ENCODE results near the gene AKAP6.

The AKAP6 gene

GRCh38 chr14:32422440-32422839 lies 93.3 kb downstream of the AKAP6 start:
- Histone ChIP-seq H3K4me2 (ENCODE audit: low read length) (no peak overlapping the region), H3K4me3 (ENCODE audit: low read length) (no peak overlapping the region), H3K79me2 (ENCODE audit: control insufficient read depth, low read length) (no peaks in the 10 kb centered on the region), H3K27me3 (ENCODE audit: control insufficient read depth, low read length) (no peaks in the 10 kb centered on the region), H4K20me1 (ENCODE audit: control insufficient read depth, insufficient read depth, low read depth, low read length) (no peaks in the 10 kb centered on the region), H3K9me3 (ENCODE audit: control insufficient read depth, insufficient read depth, low read length) (no peaks in the 10 kb centered on the region), H3K4me1 (ENCODE audit: control insufficient read depth, low read length) (no peaks in the 10 kb centered on the region), H3K27ac (ENCODE audit: low read depth, low read length) (no peak overlapping the region), H3K36me3 (ENCODE audit: control insufficient read depth, low read length) (no peaks in the 10 kb centered on the region), H3K9me2 (replicated peaks; ENCODE audit: control insufficient read depth, low read length) (no peaks in the 10 kb centered on the region), H3F3A (ENCODE audit: control insufficient read depth, insufficient read depth) (no peaks in the 10 kb centered on the region)
- TF ChIP-seq, protein P1, sequence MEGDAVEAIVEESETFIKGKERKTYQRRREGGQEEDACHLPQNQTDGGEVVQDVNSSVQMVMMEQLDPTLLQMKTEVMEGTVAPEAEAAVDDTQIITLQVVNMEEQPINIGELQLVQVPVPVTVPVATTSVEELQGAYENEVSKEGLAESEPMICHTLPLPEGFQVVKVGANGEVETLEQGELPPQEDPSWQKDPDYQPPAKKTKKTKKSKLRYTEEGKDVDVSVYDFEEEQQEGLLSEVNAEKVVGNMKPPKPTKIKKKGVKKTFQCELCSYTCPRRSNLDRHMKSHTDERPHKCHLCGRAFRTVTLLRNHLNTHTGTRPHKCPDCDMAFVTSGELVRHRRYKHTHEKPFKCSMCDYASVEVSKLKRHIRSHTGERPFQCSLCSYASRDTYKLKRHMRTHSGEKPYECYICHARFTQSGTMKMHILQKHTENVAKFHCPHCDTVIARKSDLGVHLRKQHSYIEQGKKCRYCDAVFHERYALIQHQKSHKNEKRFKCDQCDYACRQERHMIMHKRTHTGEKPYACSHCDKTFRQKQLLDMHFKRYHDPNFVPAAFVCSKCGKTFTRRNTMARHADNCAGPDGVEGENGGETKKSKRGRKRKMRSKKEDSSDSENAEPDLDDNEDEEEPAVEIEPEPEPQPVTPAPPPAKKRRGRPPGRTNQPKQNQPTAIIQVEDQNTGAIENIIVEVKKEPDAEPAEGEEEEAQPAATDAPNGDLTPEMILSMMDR (IDR thresholded peaks at IDR 0.05; ENCODE audit: low read depth, low read length, poor library complexity, severe bottlenecking), result no peak
- TF ChIP-seq EZH2phosphoT487 (IDR thresholded peaks at IDR 0.05; ENCODE audit: borderline replicate concordance, low read length), result no peak

DNA sequence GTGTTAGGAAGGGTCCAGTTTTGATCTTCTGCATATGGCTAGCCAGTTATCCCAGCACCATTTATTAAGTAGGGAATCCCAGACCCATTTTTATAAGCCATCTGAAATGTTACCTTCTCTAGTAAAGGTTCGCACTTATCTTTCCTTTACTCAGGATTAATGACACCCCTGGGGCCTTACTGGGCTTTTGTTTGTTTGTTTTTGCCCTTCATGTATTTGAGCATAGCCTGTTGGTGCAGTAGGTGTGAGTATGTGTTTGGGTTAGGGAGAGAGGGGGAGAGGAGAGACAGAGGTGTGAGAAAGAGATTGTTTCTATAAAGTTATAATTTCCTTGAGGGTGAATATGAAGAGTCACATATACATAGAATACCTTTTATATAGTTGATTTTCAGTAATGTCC lies 96.9 kb downstream of the AKAP6 start:
- Histone ChIP-seq H3K4me3 (ENCODE audit: low read length) (no peak overlapping the region), H3K4me1 (ENCODE audit: control insufficient read depth, low read length) (no peaks in the 10 kb centered on the region), H4K20me1 (ENCODE audit: control insufficient read depth, insufficient read depth, low read depth, low read length) (no peaks in the 10 kb centered on the region), H3K79me2 (ENCODE audit: control insufficient read depth, low read length) (no peaks in the 10 kb centered on the region), H3K36me3 (ENCODE audit: control insufficient read depth, low read length) (no peaks in the 10 kb centered on the region), H3K4me2 (ENCODE audit: low read length) (no peak overlapping the region), H3K9me2 (replicated peaks; ENCODE audit: control insufficient read depth, low read length) (no peaks in the 10 kb centered on the region), H3F3A (ENCODE audit: control insufficient read depth, insufficient read depth) (no peaks in the 10 kb centered on the region), H3K9me3 (ENCODE audit: control insufficient read depth, insufficient read depth, low read length) (no peaks in the 10 kb centered on the region), H3K27ac (ENCODE audit: low read depth, low read length) (no peak overlapping the region), H3K27me3 (ENCODE audit: control insufficient read depth, low read length) (no peaks in the 10 kb centered on the region)
- TF ChIP-seq, protein P1 (IDR thresholded peaks at IDR 0.05; ENCODE audit: low read depth, low read length, poor library complexity, severe bottlenecking), result no peak
- no peak for TF ChIP-seq EZH2phosphoT487 (IDR thresholded peaks at IDR 0.05; ENCODE audit: borderline replicate concordance, low read length)

GRCh38 chr14:32426586-32427388 lies 97.7 kb downstream of the AKAP6 start:
- Histone ChIP-seq H3K4me1 (ENCODE audit: control insufficient read depth, low read length) (no peaks in the 10 kb centered on the region), H3K36me3 (ENCODE audit: control insufficient read depth, low read length) (no peaks in the 10 kb centered on the region), H3K4me2 (ENCODE audit: low read length) (no peak overlapping the region), H3F3A (ENCODE audit: control insufficient read depth, insufficient read depth) (no peaks in the 10 kb centered on the region), H3K27ac (ENCODE audit: low read depth, low read length) (no peak overlapping the region), H3K9me3 (ENCODE audit: control insufficient read depth, insufficient read depth, low read length) (no peaks in the 10 kb centered on the region), H3K27me3 (ENCODE audit: control insufficient read depth, low read length) (no peaks in the 10 kb centered on the region), H4K20me1 (ENCODE audit: control insufficient read depth, insufficient read depth, low read depth, low read length) (no peaks in the 10 kb centered on the region), H3K79me2 (ENCODE audit: control insufficient read depth, low read length) (no peaks in the 10 kb centered on the region), H3K4me3 (ENCODE audit: low read length) (no peak overlapping the region), H3K9me2 (replicated peaks; ENCODE audit: control insufficient read depth, low read length) (no peaks in the 10 kb centered on the region)
- TF ChIP-seq, protein P1 (IDR thresholded peaks at IDR 0.05; ENCODE audit: low read depth, low read length, poor library complexity, severe bottlenecking), result no peak
- no peak for TF ChIP-seq EZH2phosphoT487 (IDR thresholded peaks at IDR 0.05; ENCODE audit: borderline replicate concordance, low read length)
